Neural cell (in vitro differentiated cells): ENCODE data around the gene PDE9A.

Source experiments
- EZH2 ChIP-seq: fragments of 200-600, 300-800 bp; shearing (Covaris generic), sonication (generic); IDR thresholded peaks from 2 replicates; pipeline ENCODE4 v1.6.1; 2014; ENCODE audit warnings: antibody characterized with exemption, low read length, borderline replicate concordance, mild to moderate bottlenecking; ENCODE audit not compliant: insufficient read depth, poor library complexity, severe bottlenecking
- TF ChIP-seq, protein P1 (sequence below): fragments of 450-650 bp; IDR thresholded peaks from 2 replicates; pipeline ENCODE4 v1.5.1; 2014; ENCODE audit warnings: antibody characterized with exemption, mild to moderate bottlenecking, moderate library complexity; ENCODE audit not compliant: poor library complexity, severe bottlenecking

DNA sequence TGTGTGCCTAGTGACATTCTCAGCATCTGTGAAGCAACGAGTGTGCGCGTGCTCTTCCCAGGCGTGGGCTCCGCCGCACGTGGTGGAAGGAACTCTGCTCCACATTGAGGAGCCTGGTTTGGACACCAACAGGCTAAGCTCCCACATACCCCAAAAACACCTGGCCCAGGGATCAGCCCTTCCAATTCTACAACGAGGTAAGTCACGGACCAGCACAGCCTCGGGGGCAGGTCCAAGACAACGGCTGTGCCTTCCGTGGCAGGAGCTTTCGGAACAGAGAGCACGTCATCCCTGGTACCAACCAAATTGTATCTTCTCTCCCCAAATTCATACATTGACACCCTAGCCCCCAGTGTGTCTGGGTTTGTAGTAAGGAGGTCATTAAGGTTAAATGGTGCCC is 27.2 kb upstream of the PDE9A start:
- TF ChIP-seq, protein P1, sequence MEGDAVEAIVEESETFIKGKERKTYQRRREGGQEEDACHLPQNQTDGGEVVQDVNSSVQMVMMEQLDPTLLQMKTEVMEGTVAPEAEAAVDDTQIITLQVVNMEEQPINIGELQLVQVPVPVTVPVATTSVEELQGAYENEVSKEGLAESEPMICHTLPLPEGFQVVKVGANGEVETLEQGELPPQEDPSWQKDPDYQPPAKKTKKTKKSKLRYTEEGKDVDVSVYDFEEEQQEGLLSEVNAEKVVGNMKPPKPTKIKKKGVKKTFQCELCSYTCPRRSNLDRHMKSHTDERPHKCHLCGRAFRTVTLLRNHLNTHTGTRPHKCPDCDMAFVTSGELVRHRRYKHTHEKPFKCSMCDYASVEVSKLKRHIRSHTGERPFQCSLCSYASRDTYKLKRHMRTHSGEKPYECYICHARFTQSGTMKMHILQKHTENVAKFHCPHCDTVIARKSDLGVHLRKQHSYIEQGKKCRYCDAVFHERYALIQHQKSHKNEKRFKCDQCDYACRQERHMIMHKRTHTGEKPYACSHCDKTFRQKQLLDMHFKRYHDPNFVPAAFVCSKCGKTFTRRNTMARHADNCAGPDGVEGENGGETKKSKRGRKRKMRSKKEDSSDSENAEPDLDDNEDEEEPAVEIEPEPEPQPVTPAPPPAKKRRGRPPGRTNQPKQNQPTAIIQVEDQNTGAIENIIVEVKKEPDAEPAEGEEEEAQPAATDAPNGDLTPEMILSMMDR = no peak
- no peak for TF ChIP-seq EZH2
